B cell (primary cell): ENCODE data around the gene KIF26B. TPM values are rescaled to one million over a fixed set of nuclear protein-coding genes. Genes with fewer than 3 reads are reported as not detected.
"Not testable (repeated sequence)": the region's sequence is repeated elsewhere in the genome, so short reads cannot be mapped to it uniquely, and the experiment has no call there.

Experiments
- ATAC-seq: fragments of 200-7000 bp; cut with Tn5 transposase; one replicate; pipeline ENCODE4 v1.10.0; 2021; ENCODE audit warnings: low read depth, mild to moderate bottlenecking, moderate number of reproducible peaks, moderate library complexity
- CTCF ChIA-PET: fragments of 350-600 bp; sonication (Branson Sonifier 250); formaldehyde crosslinking; loops from one replicate; lab custom pipeline; 2021; ENCODE audit warnings: antibody characterized with exemption, inconsistent platforms; lab: Charles Lee
- POLR2A ChIA-PET: fragments of 350-600 bp; sonication (Branson Sonifier 250); formaldehyde crosslinking; loops from one replicate; lab custom pipeline; 2021; ENCODE audit warnings: antibody characterized with exemption; lab: Charles Lee
- DNase-seq: peaks from one replicate; pipeline ENCODE4 v3.0.0; 2013
- H2AFZ ChIP-seq: 2 replicates; pipeline ENCODE4 v1.6.1; 2012; ENCODE audit warnings: mild to moderate bottlenecking, low read depth, low read length; ENCODE audit not compliant: insufficient read depth, poor library complexity, severe bottlenecking
- H3K27ac ChIP-seq, 2 donors: 1 replicate in 1 of 2; 2 replicates in 1 of 2; pipeline ENCODE4 v1.5.1; 2012 to 2013; ENCODE audit warnings: low read length in 2 of 2, mild to moderate bottlenecking in 2 of 2, moderate library complexity in 1 of 2
- H3K27me3 ChIP-seq, 4 experiments: fragments of 200-600 bp in 1 of 4; sonication (generic) in 1 of 4; replicated peaks in 1 of 4; 1 replicate in 2 of 4; 2 replicates in 2 of 4; pipeline versions ENCODE4 v1.6.1 to v1.7.0; 2013 to 2016; ENCODE audit warnings: low read length in 3 of 4, mild to moderate bottlenecking in 2 of 4, mixed read lengths in 1 of 4, moderate library complexity in 1 of 4; ENCODE audit not compliant: insufficient read depth in 4 of 4, control insufficient read depth in 3 of 4; ENCODE audit errors: control extremely low read depth in 1 of 4
- H3K36me3 ChIP-seq, 2 experiments: replicated peaks in 1 of 2; 1 replicate in 1 of 2; 2 replicates in 1 of 2; pipeline versions ENCODE4 v1.6.1 to v1.7.1; 2013; ENCODE audit warnings: low read length in 1 of 2; ENCODE audit not compliant: insufficient read depth in 2 of 2, control insufficient read depth in 1 of 2; ENCODE audit errors: control extremely low read depth in 1 of 2, extremely low read depth in 1 of 2
- H3K4me1 ChIP-seq, 2 donors: fragments of 200-600 bp in 1 of 2; sonication (generic) in 1 of 2; 1 replicate in 1 of 2; 2 replicates in 1 of 2; pipeline versions ENCODE4 v1.5.1 to v1.6.1; 2013 to 2017; ENCODE audit warnings: low read length in 2 of 2; ENCODE audit not compliant: control insufficient read depth in 2 of 2, insufficient read depth in 2 of 2
- H3K4me2 ChIP-seq: replicated peaks from 2 replicates; pipeline ENCODE3; 2012; ENCODE audit warnings: mild to moderate bottlenecking, low read depth, low read length; ENCODE audit not compliant: poor library complexity, severe bottlenecking
- H3K4me3 ChIP-seq, 5 experiments: fragments of 200-600 bp in 1 of 5; sonication (generic) in 1 of 5; 1 replicate in 3 of 5; 2 replicates in 2 of 5; pipeline versions ENCODE4 v1.5.1 to v1.7.0; 2011 to 2016; ENCODE audit warnings: low read length in 4 of 5, mild to moderate bottlenecking in 4 of 5, low read depth in 2 of 5, control low read depth in 1 of 5, moderate library complexity in 1 of 5; ENCODE audit not compliant: insufficient read depth in 1 of 5; ENCODE audit errors: control extremely low read depth in 1 of 5, extremely low read depth in 1 of 5
- H3K79me2 ChIP-seq: fragments of 200-600 bp; sonication (generic); one replicate; pipeline ENCODE4 v1.6.0; 2016; ENCODE audit warnings: low read length; ENCODE audit not compliant: control insufficient read depth, insufficient read depth
- H3K9ac ChIP-seq: fragments of 200-600 bp; sonication (generic); 2 replicates; pipeline ENCODE4 v1.6.1; 2017; ENCODE audit warnings: mild to moderate bottlenecking, low read length, moderate library complexity
- H3K9me3 ChIP-seq, 3 donors: one replicate each; pipeline versions ENCODE4 v1.6.1 to v1.7.1; 2013; ENCODE audit warnings: low read length in 2 of 3; ENCODE audit not compliant: control insufficient read depth in 2 of 3, insufficient read depth in 1 of 3; ENCODE audit errors: control extremely low read depth in 1 of 3
- H4K20me1 ChIP-seq: 2 replicates; pipeline ENCODE4 v1.6.0; 2012; ENCODE audit warnings: mild to moderate bottlenecking, low read length; ENCODE audit not compliant: insufficient read depth, control insufficient read depth, poor library complexity, severe bottlenecking
- H3K27ac Mint-ChIP-seq: one replicate; pipeline ENCODE4 v1.8.0; 2021; ENCODE audit warnings: mixed read lengths
- H3K27me3 Mint-ChIP-seq: one replicate; pipeline ENCODE4 v1.8.0; 2021; ENCODE audit warnings: mixed read lengths
- H3K4me1 Mint-ChIP-seq: one replicate; pipeline ENCODE4 v1.8.0; 2021; ENCODE audit warnings: mixed read lengths
- H3K4me3 Mint-ChIP-seq: one replicate; pipeline ENCODE4 v1.8.0; 2021; ENCODE audit warnings: mixed read lengths
- H3K9me3 Mint-ChIP-seq: one replicate; pipeline ENCODE4 v1.8.0; 2022; ENCODE audit warnings: mixed read lengths; ENCODE audit not compliant: insufficient read depth
- EZH2 ChIP-seq: IDR thresholded peaks from 2 replicates; pipeline ENCODE4 v1.6.1; 2012; ENCODE audit warnings: borderline replicate concordance, low read depth, mild to moderate bottlenecking, moderate library complexity, low read length; ENCODE audit not compliant: insufficient read depth, poor library complexity, severe bottlenecking
- WGBS: methylation state at CpG from one replicate; pipeline ENCODE4 v1.1.5; 2013; ENCODE audit warnings: missing lambda C conversion rate; ENCODE audit not compliant: insufficient coverage; 5-methylcytosine and 5-hydroxymethylcytosine counted together
- intact Hi-C: fragments of 100-400 bp; cut with micrococcal nuclease; formaldehyde crosslinking; loops from one replicate; pipeline ENCODE4 v1.10.0; 2022
- polyA plus RNA-seq: library from polyadenylated mRNA; depleted of rRNA; stranded (reverse); fragments of >200 nt; gene quantifications from 2 replicates; pipeline ENCODE4 v1.2.3, GENCODE V29; 2012
- total RNA-seq, 2 donors: library from RNA; stranded (reverse); fragments of 120-200 nt in 1 of 2; gene quantifications; 1 replicate in 1 of 2; 2 replicates in 1 of 2; pipeline versions ENCODE4 v1.2.3 to v1.2.4, GENCODE V29; 2013 to 2022
- TF ChIP-seq, protein P1 (sequence below): fragments of 200-600 bp; IDR thresholded peaks from one replicate; pipeline ENCODE4 v1.8.0; 2022; ENCODE audit warnings: antibody characterized with exemption, mild to moderate bottlenecking

The KIF26B gene
- total and polyA plus RNA-seq, 2 donors (not counting 1 experiment from before 2014, with no cell fraction given) = 0.62 TPM; not detected in 1

DNA sequence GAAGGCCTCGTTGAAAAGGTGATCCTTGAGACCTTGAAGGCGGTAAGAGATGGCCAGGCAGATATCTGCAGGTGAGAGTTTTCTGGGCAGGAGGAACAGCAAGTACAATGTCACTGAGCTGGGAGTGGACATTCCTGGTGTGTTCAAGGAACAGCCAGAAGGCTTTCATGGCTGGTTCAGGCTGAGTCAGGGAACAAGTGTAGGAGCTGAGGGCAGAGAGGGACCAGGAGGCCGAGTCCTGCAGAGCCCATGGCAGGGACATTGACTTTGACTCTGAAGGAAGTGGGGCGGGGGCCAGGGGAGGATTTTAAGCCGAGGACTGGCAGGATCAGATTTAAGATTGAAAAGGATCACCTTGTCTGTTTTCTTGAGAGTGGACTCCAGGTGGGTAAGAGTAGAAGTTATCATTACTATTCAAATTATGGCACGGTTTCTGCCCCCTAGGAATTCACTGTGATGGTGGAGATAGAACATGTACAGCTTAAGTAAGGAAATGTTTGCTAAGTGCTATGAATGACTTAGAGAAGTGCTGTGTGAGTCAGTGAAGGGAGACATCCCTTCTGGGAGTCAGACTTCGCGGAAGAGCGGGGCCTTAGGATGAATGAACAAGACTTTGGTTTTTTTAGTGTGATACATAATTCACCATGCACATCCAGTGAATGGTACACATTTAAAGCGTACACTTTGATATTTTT, 202.3 kb downstream of the KIF26B start:
- H3K4me1 Mint-ChIP-seq = no peaks in the 10 kb centered on the region
- Histone ChIP-seq H3K4me1 (no peaks in the 10 kb centered on the region), H3K27ac (no peak overlapping the region), H3K4me2 (no peak overlapping the region), H3K36me3 (no peaks in the 10 kb centered on the region), H2AFZ (no peak overlapping the region), H3K9ac (no peak overlapping the region), H4K20me1 (no peaks in the 10 kb centered on the region), H3K9me3 (no peaks in the 10 kb centered on the region), H3K79me2 (no peaks in the 10 kb centered on the region), H3K4me3 (no peak overlapping the region), H3K27me3 (no peaks in the 10 kb centered on the region)
- peaks cover under 1% of the 10 kb centered on the region for H3K27me3 Mint-ChIP-seq
- no peak overlapping the region for H3K27ac Mint-ChIP-seq
- POLR2A ChIA-PET = no interaction called here
- H3K9me3 Mint-ChIP-seq = no peaks in the 10 kb centered on the region
- intact Hi-C loops = no loop called here
- H3K4me3 Mint-ChIP-seq = no peak overlapping the region
- ATAC-seq (no peak), DNase-seq (no peak)
- TF ChIP-seq EZH2 = no peak
- TF ChIP-seq, protein P1, sequence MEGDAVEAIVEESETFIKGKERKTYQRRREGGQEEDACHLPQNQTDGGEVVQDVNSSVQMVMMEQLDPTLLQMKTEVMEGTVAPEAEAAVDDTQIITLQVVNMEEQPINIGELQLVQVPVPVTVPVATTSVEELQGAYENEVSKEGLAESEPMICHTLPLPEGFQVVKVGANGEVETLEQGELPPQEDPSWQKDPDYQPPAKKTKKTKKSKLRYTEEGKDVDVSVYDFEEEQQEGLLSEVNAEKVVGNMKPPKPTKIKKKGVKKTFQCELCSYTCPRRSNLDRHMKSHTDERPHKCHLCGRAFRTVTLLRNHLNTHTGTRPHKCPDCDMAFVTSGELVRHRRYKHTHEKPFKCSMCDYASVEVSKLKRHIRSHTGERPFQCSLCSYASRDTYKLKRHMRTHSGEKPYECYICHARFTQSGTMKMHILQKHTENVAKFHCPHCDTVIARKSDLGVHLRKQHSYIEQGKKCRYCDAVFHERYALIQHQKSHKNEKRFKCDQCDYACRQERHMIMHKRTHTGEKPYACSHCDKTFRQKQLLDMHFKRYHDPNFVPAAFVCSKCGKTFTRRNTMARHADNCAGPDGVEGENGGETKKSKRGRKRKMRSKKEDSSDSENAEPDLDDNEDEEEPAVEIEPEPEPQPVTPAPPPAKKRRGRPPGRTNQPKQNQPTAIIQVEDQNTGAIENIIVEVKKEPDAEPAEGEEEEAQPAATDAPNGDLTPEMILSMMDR = no peak
- 89% methylated on average over 8 of the region's 10 CpGs for WGBS
- CTCF ChIA-PET = no interaction called here

DNA sequence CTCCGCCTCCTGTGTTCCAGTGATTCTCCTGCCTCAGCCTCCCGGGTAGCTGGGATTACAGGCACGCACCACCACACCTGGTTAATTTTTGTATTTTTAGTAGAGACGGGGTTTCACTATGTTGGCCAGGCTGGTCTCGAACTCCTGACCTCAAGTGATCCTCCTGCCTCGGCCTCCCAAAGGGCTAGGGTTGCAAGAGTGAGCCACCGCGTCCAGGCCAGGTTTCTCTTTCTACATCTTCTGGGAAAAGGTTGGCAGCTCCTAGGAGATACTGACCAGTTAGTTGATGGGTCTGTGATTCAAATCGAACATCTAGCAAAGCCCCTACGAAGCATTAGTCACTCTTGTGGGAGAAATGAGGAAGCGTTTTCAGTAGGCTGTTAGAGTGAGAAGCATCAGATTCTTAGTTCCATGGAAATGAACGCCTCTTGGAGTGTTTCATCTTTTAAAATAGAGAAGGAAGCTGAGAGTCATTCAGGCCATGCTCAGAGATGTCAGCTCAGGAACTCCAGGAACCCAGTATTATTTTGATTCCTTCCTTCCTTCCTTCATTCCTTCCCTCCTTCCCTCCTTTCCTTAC, 204.4 kb downstream of the KIF26B start:
- H3K9me3 ChIP-seq, H3K4me1 Mint-ChIP-seq, H3K9ac ChIP-seq, ATAC-seq, H3K27me3 Mint-ChIP-seq, H3K4me3 ChIP-seq, DNase-seq, H3K4me2 ChIP-seq, H3K27ac ChIP-seq, H3K27ac Mint-ChIP-seq, H2AFZ ChIP-seq, H3K27me3 ChIP-seq, H4K20me1 ChIP-seq, POLR2A ChIA-PET, CTCF ChIA-PET, H3K9me3 Mint-ChIP-seq, H3K4me3 Mint-ChIP-seq, H3K36me3 ChIP-seq, H3K4me1 ChIP-seq, H3K79me2 ChIP-seq, intact Hi-C loops: not testable (repeated sequence)
- 78% methylated on average over 7 of the region's 12 CpGs for WGBS
